OCI-LY1 (cell line): ENCODE measurements around the gene TEKT5.

ENCODE experiments used
- CTCF ChIP-seq: fragments of 200-600 bp; sonication (generic), shearing (Covaris generic); IDR thresholded peaks from 2 replicates; pipeline ENCODE4 v1.5.1; 2017; ENCODE audit warnings: mild to moderate bottlenecking, antibody characterized with exemption, low read length, moderate library complexity, mixed read lengths
- EZH2 ChIP-seq: fragments of 200-600 bp; sonication (generic), shearing (Covaris generic); IDR thresholded peaks from 2 replicates; pipeline ENCODE4 v1.8.0; 2017; ENCODE audit warnings: borderline replicate concordance, mixed run types, mild to moderate bottlenecking, antibody characterized with exemption, low read length, moderate library complexity, mixed read lengths

GRCh38 chr16:10661737-10662136, 33.0 kb downstream of the TEKT5 start:
- TF ChIP-seq CTCF (no peak), EZH2 (no peak)
